ENCODE measurements around the gene SLC35F5.
"Not testable (repeated sequence)": the region's sequence is repeated elsewhere in the genome, so short reads cannot be mapped to it uniquely, and the experiment has no call there.

The SLC35F5 gene

GRCh38 chr2:113705982-113706523 lies 50.4 kb downstream of the SLC35F5 start:
- no peak overlapping the region for H3K4me3 ChIP-seq (ENCODE audit: low read depth, low read length)
- TF ChIP-seq, protein P1, sequence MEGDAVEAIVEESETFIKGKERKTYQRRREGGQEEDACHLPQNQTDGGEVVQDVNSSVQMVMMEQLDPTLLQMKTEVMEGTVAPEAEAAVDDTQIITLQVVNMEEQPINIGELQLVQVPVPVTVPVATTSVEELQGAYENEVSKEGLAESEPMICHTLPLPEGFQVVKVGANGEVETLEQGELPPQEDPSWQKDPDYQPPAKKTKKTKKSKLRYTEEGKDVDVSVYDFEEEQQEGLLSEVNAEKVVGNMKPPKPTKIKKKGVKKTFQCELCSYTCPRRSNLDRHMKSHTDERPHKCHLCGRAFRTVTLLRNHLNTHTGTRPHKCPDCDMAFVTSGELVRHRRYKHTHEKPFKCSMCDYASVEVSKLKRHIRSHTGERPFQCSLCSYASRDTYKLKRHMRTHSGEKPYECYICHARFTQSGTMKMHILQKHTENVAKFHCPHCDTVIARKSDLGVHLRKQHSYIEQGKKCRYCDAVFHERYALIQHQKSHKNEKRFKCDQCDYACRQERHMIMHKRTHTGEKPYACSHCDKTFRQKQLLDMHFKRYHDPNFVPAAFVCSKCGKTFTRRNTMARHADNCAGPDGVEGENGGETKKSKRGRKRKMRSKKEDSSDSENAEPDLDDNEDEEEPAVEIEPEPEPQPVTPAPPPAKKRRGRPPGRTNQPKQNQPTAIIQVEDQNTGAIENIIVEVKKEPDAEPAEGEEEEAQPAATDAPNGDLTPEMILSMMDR (IDR thresholded peaks at IDR 0.05; ENCODE audit: low read depth, low read length), result no peak

DNA sequence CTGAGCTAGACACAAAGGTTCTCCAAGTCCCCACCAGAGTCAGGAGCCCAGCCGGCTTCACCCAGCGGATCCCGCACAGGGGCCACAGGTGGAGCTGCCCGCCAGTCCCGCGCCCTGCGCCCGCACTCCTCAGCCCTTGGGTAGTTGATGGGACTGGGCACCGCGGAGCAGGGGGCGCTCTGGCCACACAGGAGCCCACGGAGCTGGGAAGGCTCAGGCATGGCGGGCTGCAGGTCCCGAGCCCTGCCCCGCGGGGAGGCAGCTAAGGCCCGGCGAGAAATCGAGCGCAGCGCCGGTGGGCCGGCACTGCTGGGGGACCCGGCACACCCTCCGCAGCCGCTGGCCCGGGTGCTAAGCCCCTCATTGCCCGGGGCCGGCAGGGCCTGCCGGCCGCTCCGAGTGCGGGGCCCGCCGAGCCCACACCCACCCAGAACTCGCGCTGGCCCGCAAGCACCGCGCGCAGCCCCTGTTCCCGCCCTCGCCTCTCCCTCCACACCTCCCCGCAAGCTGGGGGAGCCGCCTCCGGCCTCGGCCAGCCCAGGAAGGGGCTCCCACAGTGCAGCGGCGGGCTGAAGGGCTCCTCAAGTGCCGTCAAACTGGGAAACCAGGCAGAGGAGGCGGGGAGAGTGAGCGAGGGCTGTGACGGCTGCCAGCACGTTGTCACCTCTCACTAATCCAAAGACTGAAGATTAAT lies 52.0 kb downstream of the SLC35F5 start:
- H3K4me3 ChIP-seq (ENCODE audit: low read depth, low read length), result not testable (repeated sequence)

DNA sequence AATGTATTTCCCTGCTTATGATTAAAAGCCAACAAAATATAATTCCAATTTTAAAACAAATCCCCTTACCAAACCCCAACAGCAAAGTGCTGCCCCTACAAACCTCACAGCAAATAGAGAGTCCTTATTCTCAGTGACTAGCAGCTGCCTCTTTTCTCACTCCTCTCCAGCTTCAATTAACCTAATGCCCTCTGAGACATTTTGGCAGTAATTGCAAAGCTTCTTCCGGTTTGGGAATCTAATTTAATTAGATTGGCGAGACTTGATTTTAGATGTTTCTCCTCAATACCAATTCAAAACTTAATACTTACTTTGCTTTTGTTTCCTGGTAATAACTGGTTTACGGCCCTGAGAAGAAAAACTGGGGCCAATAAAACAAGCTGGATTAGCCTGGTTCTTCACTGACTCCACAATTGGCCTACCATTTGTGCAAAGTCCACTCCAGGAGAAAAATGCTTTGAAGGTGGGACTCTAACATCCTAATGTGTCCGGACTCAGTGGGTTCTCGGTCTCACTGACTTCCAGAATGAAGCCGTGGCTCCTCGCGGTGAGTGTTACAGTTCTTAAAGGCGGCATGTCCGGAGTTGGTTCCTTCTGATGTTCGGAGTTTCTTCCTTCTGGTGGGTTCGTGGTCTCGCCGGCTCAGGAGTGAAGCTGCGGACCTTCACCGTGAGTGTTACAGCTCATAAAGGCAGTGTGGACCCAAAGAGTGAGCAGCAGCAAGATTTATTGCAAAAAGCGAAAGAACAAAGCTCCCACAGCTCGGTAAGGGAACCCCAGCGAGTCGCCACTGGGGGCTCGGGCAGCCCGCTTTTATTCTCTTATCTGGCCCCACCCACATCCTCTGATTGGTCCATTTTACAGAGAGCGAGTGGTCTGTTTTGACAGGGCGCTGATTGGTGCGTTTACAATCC lies 52.8 kb downstream of the SLC35F5 start:
- H3K4me3 ChIP-seq (ENCODE audit: low read depth, low read length), result no peak overlapping the region
- TF ChIP-seq, protein P1 (IDR thresholded peaks at IDR 0.05; ENCODE audit: low read depth, low read length), result no peak

GRCh38 chr2:113700186-113700841 lies 56.1 kb downstream of the SLC35F5 start:
- TF ChIP-seq, protein P1 (IDR thresholded peaks at IDR 0.05; ENCODE audit: low read depth, low read length), result no peak
- H3K4me3 ChIP-seq (ENCODE audit: low read depth, low read length), result no peak overlapping the region

DNA sequence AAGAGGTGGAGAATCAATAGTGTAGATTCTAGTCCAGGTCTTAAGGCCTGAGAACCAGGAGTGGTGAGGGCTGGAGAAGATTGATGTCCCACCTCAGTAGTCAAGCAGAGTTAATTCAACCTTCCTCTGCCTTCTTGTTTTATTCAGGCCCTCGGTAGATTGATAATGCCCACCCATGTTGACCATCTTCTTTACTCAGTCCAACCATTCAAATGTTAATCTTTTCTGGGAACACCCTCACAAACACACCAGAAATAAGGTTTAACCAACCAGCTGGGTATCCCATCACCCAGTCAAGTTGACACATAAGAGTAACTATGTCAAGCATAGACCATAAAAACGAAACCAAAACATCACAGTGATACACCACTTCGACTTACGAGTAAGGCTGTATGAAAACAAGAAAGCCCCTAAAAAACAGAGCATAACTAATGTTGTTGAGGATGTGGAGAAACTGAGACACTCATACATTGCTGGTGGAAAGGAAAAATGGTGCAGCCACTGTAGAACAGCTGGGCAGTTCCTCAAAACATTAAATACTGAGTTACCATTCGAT lies 57.5 kb downstream of the SLC35F5 start:
- TF ChIP-seq, protein P1 (IDR thresholded peaks at IDR 0.05; ENCODE audit: low read depth, low read length), result no peak
- H3K4me3 ChIP-seq (ENCODE audit: low read depth, low read length), result no peak overlapping the region

DNA sequence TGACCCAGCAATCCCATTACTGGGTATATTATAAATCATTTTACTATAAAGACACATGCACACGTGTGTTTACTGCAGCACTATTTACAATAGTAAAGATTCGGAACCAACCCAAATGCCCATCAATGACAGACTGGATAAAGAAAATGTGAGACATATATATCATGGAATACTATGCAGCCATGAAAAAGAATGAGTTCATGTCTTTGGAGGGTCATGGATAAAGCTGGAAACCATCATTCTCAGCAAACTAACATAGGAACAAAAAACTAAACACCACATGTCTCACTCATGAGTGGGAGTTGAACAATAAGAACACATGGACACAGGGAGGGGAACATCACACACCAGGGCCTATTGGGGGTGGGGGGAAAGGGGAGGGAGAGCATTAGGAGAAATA lies 58.2 kb downstream of the SLC35F5 start:
- H3K4me3 ChIP-seq (ENCODE audit: low read depth, low read length), result not testable (repeated sequence)

DNA sequence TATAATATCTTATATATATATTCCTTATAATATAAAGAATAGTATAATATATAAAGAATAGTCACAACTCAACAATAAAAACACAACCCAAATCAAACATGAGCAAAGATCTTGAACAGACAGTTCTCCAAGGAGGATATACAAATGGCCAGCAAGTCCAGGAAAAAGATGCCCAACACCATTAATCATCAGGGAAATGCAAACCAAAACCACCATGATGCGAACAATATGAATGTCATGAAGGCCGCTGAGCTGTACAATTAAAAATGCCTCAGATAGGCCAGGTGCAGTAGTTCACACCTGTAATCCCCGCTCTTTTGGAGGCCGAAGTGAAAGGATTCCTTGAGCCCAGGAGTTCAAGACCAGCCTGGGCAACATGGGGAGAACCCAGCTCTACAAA lies 58.9 kb downstream of the SLC35F5 start:
- H3K4me3 ChIP-seq (ENCODE audit: low read depth, low read length), result no peak overlapping the region
- TF ChIP-seq, protein P1 (IDR thresholded peaks at IDR 0.05; ENCODE audit: low read depth, low read length), result no peak

All from WI38 (cell line).